Mesenchymal stem cell (in vitro differentiated cells and primary cell): Measurements from ENCODE around the gene SLC38A9.
A peak's percentile ranks its signal among the peaks of the same experiment; 100 is the strongest.

Source experiments
- DNase-seq: peaks from one replicate; pipeline ENCODE4 v3.0.0-alpha.2; 2013
- H2AFZ ChIP-seq: one replicate; pipeline ENCODE4 v1.6.1; 2013; ENCODE audit warnings: low read depth, mild to moderate bottlenecking, control low read depth, inconsistent platforms, low read length, moderate library complexity
- H2AK5ac ChIP-seq: 2 replicates; pipeline ENCODE4 v1.6.1; 2013; ENCODE audit warnings: low read length, moderate library complexity, mild to moderate bottlenecking, inconsistent platforms; ENCODE audit not compliant: severe bottlenecking
- H2BK120ac ChIP-seq: one replicate; pipeline ENCODE4 v1.6.1; 2013; ENCODE audit warnings: low read depth, mild to moderate bottlenecking, inconsistent platforms, low read length, moderate library complexity
- H2BK12ac ChIP-seq, 2 experiments: one replicate each; pipeline ENCODE4 v1.6.1; 2013; ENCODE audit warnings: inconsistent platforms in 2 of 2, low read length in 2 of 2, mild to moderate bottlenecking in 2 of 2, moderate library complexity in 2 of 2, control low read depth in 1 of 2
- H2BK15ac ChIP-seq: one replicate; pipeline ENCODE4 v1.6.1; 2013; ENCODE audit warnings: mild to moderate bottlenecking, low read depth, inconsistent platforms; ENCODE audit not compliant: poor library complexity, severe bottlenecking
- H2BK5ac ChIP-seq: 2 replicates; pipeline ENCODE4 v1.6.1; 2013; ENCODE audit warnings: low read depth, mild to moderate bottlenecking, low read length, control low read depth, inconsistent platforms; ENCODE audit not compliant: poor library complexity, severe bottlenecking
- H3K14ac ChIP-seq, 2 experiments: one replicate each; pipeline ENCODE4 v1.6.1; 2013; ENCODE audit warnings: inconsistent platforms in 2 of 2, low read length in 2 of 2, control low read depth in 1 of 2, mild to moderate bottlenecking in 1 of 2, moderate library complexity in 1 of 2
- H3K18ac ChIP-seq, 2 experiments: one replicate each; pipeline ENCODE4 v1.6.1; 2013; ENCODE audit warnings: inconsistent platforms in 2 of 2, low read length in 2 of 2, control low read depth in 1 of 2, low read depth in 1 of 2, mild to moderate bottlenecking in 1 of 2
- H3K23ac ChIP-seq, 2 experiments: one replicate each; pipeline ENCODE4 v1.6.1; 2013; ENCODE audit warnings: inconsistent platforms in 2 of 2, low read length in 2 of 2, mild to moderate bottlenecking in 2 of 2, moderate library complexity in 2 of 2, control low read depth in 1 of 2
- H3K27ac ChIP-seq: 2 replicates; pipeline ENCODE4 v1.5.1; 2013; ENCODE audit warnings: mild to moderate bottlenecking, moderate library complexity, low read length, control low read depth, inconsistent platforms; ENCODE audit not compliant: poor library complexity, severe bottlenecking
- H3K27me3 ChIP-seq, 2 experiments: 2 replicates each; pipeline versions ENCODE4 v1.6.1 to v1.7.0; 2013; ENCODE audit warnings: low read length in 2 of 2, mild to moderate bottlenecking in 2 of 2, moderate library complexity in 2 of 2, control low read depth in 1 of 2, inconsistent platforms in 1 of 2; ENCODE audit not compliant: control insufficient read depth in 1 of 2, insufficient read depth in 1 of 2
- H3K36me3 ChIP-seq, 2 experiments: 2 replicates each; pipeline versions ENCODE4 v1.6.1 to v1.7.0; 2013; ENCODE audit warnings: low read length in 2 of 2, control low read depth in 1 of 2, inconsistent platforms in 1 of 2, low read depth in 1 of 2, mild to moderate bottlenecking in 1 of 2; ENCODE audit not compliant: insufficient read depth in 2 of 2, control insufficient read depth in 1 of 2
- H3K4ac ChIP-seq, 2 experiments: one replicate each; pipeline ENCODE4 v1.6.1; 2013; ENCODE audit warnings: inconsistent platforms in 2 of 2, low read length in 2 of 2, mild to moderate bottlenecking in 2 of 2, moderate library complexity in 2 of 2, control low read depth in 1 of 2, low read depth in 1 of 2
- H3K4me1 ChIP-seq: 2 replicates; pipeline ENCODE4 v1.6.1; 2013; ENCODE audit warnings: low read depth, low read length, control low read depth; ENCODE audit not compliant: control insufficient read depth, insufficient read depth
- H3K4me2 ChIP-seq: 2 replicates; pipeline ENCODE4 v1.6.1; 2013; ENCODE audit warnings: low read length, mild to moderate bottlenecking, inconsistent platforms; ENCODE audit not compliant: poor library complexity, severe bottlenecking
- H3K4me3 ChIP-seq, 2 experiments: 2 replicates each; pipeline versions ENCODE4 v1.5.1 to v1.7.0; 2013; ENCODE audit warnings: low read length in 2 of 2, mild to moderate bottlenecking in 2 of 2, control low read depth in 1 of 2, low read depth in 1 of 2; ENCODE audit not compliant: insufficient read depth in 1 of 2
- H3K79me1 ChIP-seq: replicated peaks from 2 replicates; pipeline ENCODE4 v1.6.1; 2013; ENCODE audit warnings: mild to moderate bottlenecking, control low read depth, low read length, inconsistent platforms; ENCODE audit not compliant: poor library complexity, severe bottlenecking
- H3K9ac ChIP-seq: 2 replicates; pipeline ENCODE4 v1.7.0; 2013; ENCODE audit warnings: mild to moderate bottlenecking, low read length, moderate library complexity
- H3K9me3 ChIP-seq: 2 replicates; pipeline ENCODE4 v1.7.0; 2013; ENCODE audit warnings: mild to moderate bottlenecking, low read length; ENCODE audit not compliant: control insufficient read depth
- H4K8ac ChIP-seq: one replicate; pipeline ENCODE4 v1.6.1; 2013; ENCODE audit warnings: inconsistent platforms, mild to moderate bottlenecking, low read length, moderate library complexity
- H4K91ac ChIP-seq: one replicate; pipeline ENCODE4 v1.6.1; 2013; ENCODE audit warnings: mild to moderate bottlenecking, low read length, inconsistent platforms
- WGBS: methylation state at CpG from one replicate; pipeline ENCODE4 v1.1.7; 2013; ENCODE audit warnings: mixed read lengths; 5-methylcytosine and 5-hydroxymethylcytosine counted together

The SLC38A9 gene

GRCh38 chr5:55675119-55675518 lies 37.0 kb downstream of the SLC38A9 start:
- Histone ChIP-seq H3K9ac (peak overlapping the region; percentile 65), H2AK5ac (no peak overlapping the region), H2BK120ac (no peak overlapping the region), H3K14ac (no peak overlapping the region), H3K23ac (no peak overlapping the region), H2BK12ac (no peak overlapping the region), H3K4me3 (no peak overlapping the region), H3K18ac (peak overlapping the region in 1 of 2 experiments; percentile 33), H4K8ac (no peak overlapping the region), H3K27me3 (no peaks in the 10 kb centered on the region), H3K9me3 (no peaks in the 10 kb centered on the region), H3K4me1 (peaks cover 7% of the 10 kb centered on the region), H2BK15ac (no peak overlapping the region), H3K4me2 (no peak overlapping the region), H3K36me3 (peaks cover 0 to 4% of the 10 kb centered on the region in 2 experiments), H4K91ac (no peak overlapping the region), H3K4ac (no peak overlapping the region), H3K79me1 (peaks cover 2% of the 10 kb centered on the region), H2AFZ (no peak overlapping the region), H2BK5ac (no peak overlapping the region), H3K27ac (no peak overlapping the region)
- 50% methylated on average over 1 of the region's 1 CpG for WGBS
- no peak for DNase-seq

GRCh38 chr5:55674340-55674739 lies 37.8 kb downstream of the SLC38A9 start:
- Histone ChIP-seq H2AK5ac (no peak overlapping the region), H2BK12ac (no peak overlapping the region), H4K8ac (no peak overlapping the region), H2AFZ (no peak overlapping the region), H2BK15ac (no peak overlapping the region), H3K18ac (no peak overlapping the region), H2BK120ac (no peak overlapping the region), H3K4ac (no peak overlapping the region), H3K4me1 (peaks cover 7% of the 10 kb centered on the region), H3K79me1 (peaks cover 2% of the 10 kb centered on the region), H3K27ac (no peak overlapping the region), H3K4me2 (no peak overlapping the region), H3K9ac (no peak overlapping the region), H3K36me3 (peaks cover 1 to 4% of the 10 kb centered on the region in 2 experiments), H4K91ac (no peak overlapping the region), H3K27me3 (no peaks in the 10 kb centered on the region), H2BK5ac (no peak overlapping the region), H3K4me3 (no peak overlapping the region), H3K9me3 (no peaks in the 10 kb centered on the region), H3K14ac (no peak overlapping the region), H3K23ac (no peak overlapping the region)
- DNase-seq: no peak
- 50% methylated on average over 2 of the region's 2 CpGs for WGBS

- H3K9ac ChIP-seq: no peak overlapping the region
- WGBS: 100% methylated on average over 2 of the region's 2 CpGs
- H2AFZ ChIP-seq: no peak overlapping the region
- no peak overlapping the region for H3K23ac ChIP-seq
- no peak overlapping the region for H2BK5ac ChIP-seq
- no peak overlapping the region for H4K91ac ChIP-seq
- no peak overlapping the region for H3K27ac ChIP-seq
- H3K4ac ChIP-seq: no peak overlapping the region
- H2AK5ac ChIP-seq: no peak overlapping the region
- H3K4me1 ChIP-seq: peaks cover 3% of the 10 kb centered on the region
- no peak overlapping the region for H2BK120ac ChIP-seq
- H2BK15ac ChIP-seq: no peak overlapping the region
- peaks cover 2% of the 10 kb centered on the region for H3K79me1 ChIP-seq
- no peak overlapping the region for H4K8ac ChIP-seq
- no peak overlapping the region for H2BK12ac ChIP-seq
- H3K27me3 ChIP-seq: no peaks in the 10 kb centered on the region
- no peak for DNase-seq
- H3K36me3 ChIP-seq: peaks cover 4 to 6% of the 10 kb centered on the region in 2 experiments
- no peak overlapping the region for H3K4me3 ChIP-seq
- H3K9me3 ChIP-seq: no peaks in the 10 kb centered on the region
- H3K14ac ChIP-seq: no peak overlapping the region
- H3K18ac ChIP-seq: no peak overlapping the region
- H3K4me2 ChIP-seq: no peak overlapping the region
Measured at GRCh38 chr5:55672477-55672911, 39.6 kb downstream of the SLC38A9 start.

DNA sequence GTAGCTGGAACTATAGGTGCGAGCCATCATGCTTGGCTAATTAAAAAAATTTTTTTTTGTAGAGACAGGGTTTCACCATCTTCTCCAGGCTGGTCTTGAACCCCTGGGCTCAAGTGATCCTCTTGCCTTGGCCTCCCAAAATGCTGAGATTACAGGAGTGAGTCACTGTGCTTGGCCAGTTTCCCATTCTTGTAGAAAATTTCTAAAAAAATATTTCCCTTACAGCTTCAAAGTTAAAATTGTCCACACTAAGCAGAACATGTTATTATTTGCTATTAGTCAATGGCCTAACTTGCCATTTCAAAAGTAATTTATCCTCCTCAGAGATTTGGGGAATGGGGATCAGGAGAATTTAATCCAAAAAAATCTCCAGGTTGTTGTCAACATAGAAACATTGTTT lies 40.1 kb downstream of the SLC38A9 start:
- H3K27me3 ChIP-seq: no peaks in the 10 kb centered on the region
- no peak overlapping the region for H3K9ac ChIP-seq
- H4K91ac ChIP-seq: no peak overlapping the region
- H3K9me3 ChIP-seq: no peaks in the 10 kb centered on the region
- H3K79me1 ChIP-seq: peaks cover 2% of the 10 kb centered on the region
- H3K36me3 ChIP-seq: peaks cover 4 to 6% of the 10 kb centered on the region in 2 experiments
- no peak overlapping the region for H3K4ac ChIP-seq
- no peak overlapping the region for H3K18ac ChIP-seq
- no peak overlapping the region for H2BK120ac ChIP-seq
- no peak overlapping the region for H4K8ac ChIP-seq
- H2BK12ac ChIP-seq: no peak overlapping the region
- H2AFZ ChIP-seq: no peak overlapping the region
- H2BK5ac ChIP-seq: no peak overlapping the region
- peaks cover 1% of the 10 kb centered on the region for H3K4me1 ChIP-seq
- H3K14ac ChIP-seq: no peak overlapping the region
- H2BK15ac ChIP-seq: no peak overlapping the region
- H3K4me2 ChIP-seq: no peak overlapping the region
- H3K27ac ChIP-seq: no peak overlapping the region
- 100% methylated on average over 1 of the region's 1 CpG for WGBS
- no peak overlapping the region for H2AK5ac ChIP-seq
- H3K23ac ChIP-seq: no peak overlapping the region
- H3K4me3 ChIP-seq: no peak overlapping the region
- no peak for DNase-seq
